Cardiac atrium fibroblast (primary cell): ENCODE results near the gene PTTG2. TPM values are rescaled to one million over a fixed set of nuclear protein-coding genes. Genes with fewer than 3 reads are reported as not detected.

Source experiments
- total RNA-seq: library from RNA; depleted of rRNA; stranded (reverse); fragments of >200 nt; gene quantifications from 2 replicates; pipeline ENCODE4 v1.2.3, GENCODE V29; 2015

PTTG2 gene
- not detected in 2 replicates for total RNA-seq

GRCh38 chr4:37960098-37960497 lies at the start of gene PTTG2:
Gene PTTG2, plus strand, starts transcription at chr4:37960398. Its CDS starts 37 bp downstream, at chr4:37960435.

Other genes starting within 250 kb of the PTTG2 start
- gene PGM2, start 133.7 kb upstream of the PTTG2 start, total RNA-seq = 23.5 and 24.9 TPM in 2 replicates
- 57.2 and 60.1 TPM in 2 replicates for gene TBC1D1, start 69.3 kb upstream of the PTTG2 start, total RNA-seq